Bone marrow (tissue), 2 donors: Measurements from ENCODE around the gene KLF5.

ENCODE experiments used
- DNase-seq, 2 donors: peaks; one replicate each; lab custom pipeline; 2025; lab: John Stamatoyannopoulos, UW

The KLF5 gene

GRCh38 chr13:73059460-73060250 lies 850 bp downstream of the KLF5 start:
- no peak for DNase-seq

DNA sequence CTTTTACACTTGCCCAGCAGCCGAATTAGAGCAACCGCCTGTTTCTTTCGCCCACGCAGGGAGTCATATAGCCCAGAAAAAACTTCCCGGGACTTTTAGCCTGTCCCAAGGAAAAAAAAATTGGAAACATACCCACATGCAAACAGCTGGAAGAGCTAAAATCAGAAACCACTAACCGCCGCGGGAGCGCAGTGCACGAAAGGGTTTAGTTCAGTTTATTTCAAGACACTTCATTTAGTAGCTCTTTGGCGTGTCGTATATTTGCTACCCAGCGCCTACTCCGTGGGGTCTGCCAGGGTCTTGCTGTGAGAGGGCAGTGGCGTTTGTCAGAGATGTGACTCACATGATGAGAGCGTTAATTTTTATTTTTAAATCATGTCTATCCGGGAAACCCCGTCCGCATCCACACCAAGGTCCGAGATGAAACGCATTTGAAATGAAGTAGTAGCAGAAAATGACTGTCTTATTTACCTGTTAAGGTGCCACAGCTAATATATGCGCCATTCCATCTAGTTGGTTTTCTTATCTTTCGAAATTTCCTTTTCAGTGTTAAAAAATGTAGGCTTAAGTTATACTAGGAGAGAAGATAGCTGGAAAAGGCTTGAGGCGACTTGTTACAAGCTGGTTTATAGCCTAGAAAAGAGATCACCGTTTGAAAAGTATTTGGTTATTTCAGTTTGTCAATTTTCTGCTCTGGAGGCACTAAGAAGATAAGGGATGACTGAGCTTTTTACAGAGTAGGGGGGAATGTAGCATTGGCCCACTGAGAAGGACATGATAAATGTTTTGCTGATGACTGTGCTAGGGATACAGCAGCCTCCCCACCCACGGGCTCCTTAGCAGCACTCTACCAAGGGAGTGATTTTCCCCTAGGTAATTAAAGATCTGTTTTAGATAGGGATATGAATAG lies 1.7 kb downstream of the KLF5 start:
- DNase-seq, result no peak

- no peak for DNase-seq
Observed at GRCh38 chr13:73061473-73061872, 2.7 kb downstream of the KLF5 start.

DNA sequence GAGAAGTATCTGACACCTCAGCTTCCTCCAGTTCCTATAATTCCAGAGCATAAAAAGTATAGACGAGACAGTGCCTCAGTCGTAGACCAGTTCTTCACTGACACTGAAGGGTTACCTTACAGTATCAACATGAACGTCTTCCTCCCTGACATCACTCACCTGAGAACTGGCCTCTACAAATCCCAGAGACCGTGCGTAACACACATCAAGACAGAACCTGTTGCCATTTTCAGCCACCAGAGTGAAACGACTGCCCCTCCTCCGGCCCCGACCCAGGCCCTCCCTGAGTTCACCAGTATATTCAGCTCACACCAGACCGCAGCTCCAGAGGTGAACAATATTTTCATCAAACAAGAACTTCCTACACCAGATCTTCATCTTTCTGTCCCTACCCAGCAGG lies 3.1 kb downstream of the KLF5 start:
- DNase-seq, result no peak

DNA sequence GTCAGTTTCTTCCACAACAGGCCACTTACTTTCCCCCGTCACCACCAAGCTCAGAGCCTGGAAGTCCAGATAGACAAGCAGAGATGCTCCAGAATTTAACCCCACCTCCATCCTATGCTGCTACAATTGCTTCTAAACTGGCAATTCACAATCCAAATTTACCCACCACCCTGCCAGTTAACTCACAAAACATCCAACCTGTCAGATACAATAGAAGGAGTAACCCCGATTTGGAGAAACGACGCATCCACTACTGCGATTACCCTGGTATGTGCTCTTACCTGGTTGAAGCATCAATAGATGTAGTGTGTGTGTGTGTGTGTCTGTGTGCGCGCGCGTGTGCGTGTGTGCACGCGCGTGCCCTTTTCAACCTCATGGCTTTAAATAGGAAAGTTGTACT lies 3.7 kb downstream of the KLF5 start:
- DNase-seq, result no peak

- no peak for DNase-seq
Observed at GRCh38 chr13:73063166-73063565, 4.4 kb downstream of the KLF5 start.

- DNase-seq, result no peak
Observed at GRCh38 chr13:73065036-73065435, 6.2 kb downstream of the KLF5 start.

DNA sequence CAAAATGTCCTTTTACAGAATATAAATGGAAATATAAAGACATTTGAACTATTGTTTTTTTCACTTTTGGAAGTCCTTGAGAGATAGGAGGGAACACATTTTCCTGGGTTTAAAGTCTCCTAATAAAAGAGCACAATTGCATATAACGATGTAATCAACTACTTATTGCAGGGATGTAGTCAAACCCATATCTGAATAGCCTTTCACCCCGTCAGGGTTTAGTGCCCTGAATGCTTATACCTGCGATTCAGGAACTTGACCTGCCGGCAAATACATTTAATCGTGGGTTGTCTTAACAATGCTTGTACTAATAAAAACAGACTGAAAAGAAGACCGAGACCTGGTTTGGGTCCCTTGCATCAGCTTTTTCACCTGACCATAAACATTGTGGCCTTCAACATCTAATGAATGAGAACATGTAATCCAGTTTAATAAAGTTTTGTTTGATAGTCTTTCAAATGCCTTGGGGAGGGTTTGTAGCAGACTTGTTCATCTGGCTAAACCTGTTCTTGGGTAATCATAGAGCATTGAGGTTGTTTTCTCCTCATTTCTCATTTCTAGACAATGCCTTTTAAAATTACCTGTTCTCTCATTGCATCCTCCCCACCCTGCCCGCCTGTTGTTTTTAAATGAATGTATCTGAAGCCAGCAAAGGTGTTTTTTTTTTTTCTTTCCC lies 7.0 kb downstream of the KLF5 start:
- no peak for DNase-seq

- no peak for DNase-seq
Observed at GRCh38 chr13:73069206-73069805, 10.5 kb downstream of the KLF5 start.

GRCh38 chr13:73070451-73071098 lies 11.8 kb downstream of the KLF5 start:
- no peak for DNase-seq

DNA sequence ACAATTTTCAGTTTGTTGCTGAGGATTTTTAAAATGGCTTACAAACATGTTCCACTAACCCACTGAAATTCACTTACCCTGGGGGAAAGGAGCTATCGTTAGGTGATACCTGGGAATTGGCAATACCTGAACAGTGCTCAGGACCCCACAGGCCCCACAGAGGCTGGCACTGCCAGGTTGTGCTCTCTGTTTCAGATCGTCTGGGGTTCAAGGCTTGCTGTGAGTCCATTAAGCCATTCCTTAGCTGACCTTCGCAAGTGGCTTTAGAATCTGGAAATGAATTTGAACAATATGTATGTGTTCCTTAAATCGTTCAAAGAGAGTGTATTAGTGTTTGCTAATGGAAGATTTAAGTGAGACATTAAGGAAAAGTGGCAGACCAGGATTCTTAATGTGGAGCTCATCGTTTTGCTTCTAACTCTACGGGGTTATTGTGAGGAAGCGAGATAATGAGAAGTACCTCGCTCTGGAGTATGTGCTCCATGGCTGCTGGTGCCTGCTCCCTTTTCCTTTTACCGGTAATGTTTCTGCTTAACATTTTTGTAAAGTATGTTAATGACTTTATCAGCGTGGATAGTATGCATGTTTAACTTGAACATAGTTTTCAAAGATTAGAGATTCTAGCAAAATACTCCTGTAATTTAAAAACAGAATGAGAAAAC lies 13.6 kb downstream of the KLF5 start:
- DNase-seq, result no peak

DNA sequence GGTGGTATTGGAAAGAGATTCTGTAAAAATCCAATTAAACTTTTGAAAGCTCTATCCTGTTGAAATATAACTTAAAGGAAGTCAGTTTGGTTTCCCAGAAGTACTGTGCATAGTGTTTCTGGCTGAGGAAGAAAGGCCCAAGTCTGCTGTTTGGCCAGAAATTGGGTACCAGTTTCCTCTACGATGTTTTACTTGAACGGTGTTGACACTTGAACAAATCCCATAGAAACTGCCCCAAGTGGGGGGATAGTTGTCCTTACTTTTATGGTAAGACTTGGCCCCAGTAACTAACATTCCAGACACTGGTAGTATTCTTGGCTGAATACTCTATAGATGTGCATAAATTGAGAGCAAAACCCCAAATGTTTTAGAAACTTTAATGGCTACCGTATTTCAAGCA lies 14.2 kb downstream of the KLF5 start:
- DNase-seq, result no peak

- no peak for DNase-seq
Observed at GRCh38 chr13:73074014-73074413, 15.2 kb downstream of the KLF5 start.

GRCh38 chr13:73074926-73075325 lies 16.1 kb downstream of the KLF5 start:
- DNase-seq, result no peak

DNA sequence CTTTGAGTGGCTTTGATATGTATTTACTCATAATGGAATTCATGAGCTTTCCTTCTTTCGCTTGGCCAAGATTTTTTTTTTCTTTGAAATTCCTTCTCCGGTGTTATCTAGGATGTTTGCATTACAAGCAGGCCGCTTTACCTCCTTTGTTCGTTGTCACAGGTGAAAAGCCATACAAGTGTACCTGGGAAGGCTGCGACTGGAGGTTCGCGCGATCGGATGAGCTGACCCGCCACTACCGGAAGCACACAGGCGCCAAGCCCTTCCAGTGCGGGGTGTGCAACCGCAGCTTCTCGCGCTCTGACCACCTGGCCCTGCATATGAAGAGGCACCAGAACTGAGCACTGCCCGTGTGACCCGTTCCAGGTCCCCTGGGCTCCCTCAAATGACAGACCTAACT lies 16.7 kb downstream of the KLF5 start:
- DNase-seq, result no peak

GRCh38 chr13:73075954-73076353 lies 17.1 kb downstream of the KLF5 start:
- DNase-seq, result no peak

- DNase-seq, result no peak
Observed at GRCh38 chr13:73077865-73078264, 19.1 kb downstream of the KLF5 start.

DNA sequence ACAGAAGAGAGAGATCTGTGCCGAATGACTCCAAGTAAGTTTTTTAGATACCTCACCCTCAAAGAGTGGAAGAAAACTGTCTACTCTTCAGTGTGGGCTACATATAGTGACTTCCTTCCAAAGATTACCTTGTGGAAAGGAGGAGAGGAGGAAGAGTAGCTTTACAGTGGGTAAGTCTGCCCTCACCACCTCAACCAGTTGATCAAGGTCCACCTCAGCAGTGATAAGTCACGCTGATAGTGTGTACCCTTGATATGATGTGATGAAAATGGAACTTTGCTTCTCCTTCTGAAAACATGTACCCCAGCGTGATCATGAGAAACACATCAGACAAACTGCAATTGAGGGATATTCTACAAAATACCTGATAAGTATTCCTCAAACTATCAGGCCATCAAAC lies 20.6 kb downstream of the KLF5 start:
- DNase-seq, result no peak

GRCh38 chr13:73081256-73081915 lies 22.6 kb downstream of the KLF5 start:
- no peak for DNase-seq

DNA sequence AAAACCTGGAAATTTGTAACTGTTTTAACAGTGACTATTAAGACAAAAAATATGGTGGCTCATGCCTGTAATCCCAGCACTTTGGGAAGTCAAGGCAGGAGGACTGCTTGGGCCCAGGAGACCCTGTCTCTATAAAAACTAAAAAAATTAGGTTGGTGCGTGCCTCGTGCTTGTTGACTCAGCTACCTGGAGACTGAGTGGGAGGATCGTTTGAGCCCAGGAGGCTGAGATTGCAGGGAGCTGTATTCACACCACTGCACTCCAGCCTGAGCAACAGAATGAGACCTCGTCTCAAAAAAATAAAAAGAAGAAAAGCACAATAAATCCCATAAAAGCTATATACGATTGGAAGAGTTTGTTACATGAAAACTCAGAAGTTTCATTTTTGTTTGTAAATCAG lies 23.7 kb downstream of the KLF5 start:
- no peak for DNase-seq

GRCh38 chr13:73082895-73083294 lies 24.1 kb downstream of the KLF5 start:
- DNase-seq, result no peak
